A549 treated with CpdA at 1 μM for 4 hours (cell line): ENCODE measurements around the gene FAM162B. TPM values are rescaled to one million over a fixed set of nuclear protein-coding genes. Genes with fewer than 3 reads are reported as not detected.

Experiments used
- total RNA-seq: library from RNA; stranded (reverse); fragments of 200-300 nt; extraction: Qiagen RNA extraction; gene quantifications from 5 replicates; pipeline ENCODE4 v1.2.3, GENCODE V29; 2022; ENCODE audit warnings: low read depth

The FAM162B gene
- total RNA-seq: not detected in 5 replicates

DNA sequence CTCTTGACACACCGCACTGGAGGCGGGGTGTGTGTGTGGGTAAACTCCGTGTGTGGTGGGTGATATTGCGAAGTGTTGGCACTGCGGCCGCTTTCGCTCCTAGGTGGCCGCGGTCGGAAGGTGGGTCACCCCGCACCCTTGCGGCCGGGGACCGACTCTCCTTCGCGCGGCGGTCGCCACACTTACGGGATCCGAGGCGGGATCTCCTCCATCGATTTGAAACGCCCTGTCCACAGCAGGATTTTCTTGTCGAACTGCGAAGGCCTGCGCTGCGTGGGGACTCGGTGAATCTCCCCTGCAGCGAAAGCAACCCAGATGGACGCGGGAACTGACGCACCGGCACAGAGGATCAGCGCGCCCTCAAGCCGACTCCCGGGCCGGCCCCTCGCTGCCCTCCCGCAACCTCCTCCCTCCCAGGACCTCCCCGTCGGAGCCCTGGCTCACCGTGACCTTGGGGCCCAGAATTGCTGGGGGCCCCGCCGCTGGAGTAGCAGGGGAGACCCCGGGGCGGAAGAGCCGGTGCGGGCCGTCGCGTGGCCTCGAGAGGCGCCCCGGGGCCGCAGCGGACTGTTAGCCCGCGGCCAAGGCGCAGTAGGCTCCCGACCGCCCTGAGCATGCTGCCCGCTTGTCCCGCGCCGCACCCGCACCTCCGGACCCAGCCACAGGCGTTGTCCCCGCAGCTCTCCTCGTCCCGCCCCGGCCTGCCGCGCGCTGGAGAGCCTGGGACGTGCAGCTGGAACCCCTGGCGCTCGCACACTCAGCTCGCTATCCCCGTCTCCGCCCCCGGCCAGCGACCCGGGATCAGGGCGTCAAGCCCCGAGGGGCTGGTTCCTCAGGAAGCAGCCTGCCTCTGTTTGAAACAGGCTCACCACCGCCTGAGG is at the start of gene FAM162B:
Gene FAM162B, minus strand, starts transcription at position 759 of the 881 bp plus-strand sequence. Its CDS starts 143 bp downstream, at position 616.

Other genes with a start within 250 kb of the FAM162B start
- gene TRAPPC3L, start 220.0 kb downstream of the FAM162B start, total RNA-seq: not detected in 5 replicates
- not detected in 5 replicates for gene CALHM4, start 212.0 kb downstream of the FAM162B start, total RNA-seq
- gene RWDD1, start 194.2 kb downstream of the FAM162B start, total RNA-seq: 25.8 to 39.2 TPM (median 34.3 TPM) in 5 replicates
- gene RSPH4A, start 149.2 kb downstream of the FAM162B start, total RNA-seq: 0.09 to 0.29 TPM (median 0.23 TPM) in 5 replicates
- gene ZUP1, start 97.0 kb downstream of the FAM162B start, total RNA-seq: 5.9 to 7.5 TPM (median 6.4 TPM) in 5 replicates
- gene KPNA5, start 84.5 kb downstream of the FAM162B start, total RNA-seq: 1.1 to 2.9 TPM (median 1.3 TPM) in 5 replicates
- gene GPRC6A, start 63.4 kb upstream of the FAM162B start, total RNA-seq: not detected in 5 replicates
- not detected in 5 replicates for gene RFX6, start 111.5 kb upstream of the FAM162B start, total RNA-seq